Natural killer cell (primary cell): Measurements from ENCODE around the gene BLM. TPM values are rescaled to one million over a fixed set of nuclear protein-coding genes. Genes with fewer than 3 reads are reported as not detected.

Experiments used
- ATAC-seq, 3 donors: fragments of 150-1000 bp in 2 of 3; fragments of 200-7000 bp in 1 of 3; cut with Tn5 transposase; 1 replicate in 1 of 3; 2 replicates in 2 of 3; pipeline ENCODE4 v1.10.0; 2021; ENCODE audit warnings: mild to moderate bottlenecking in 2 of 3, moderate library complexity in 2 of 3
- DNase-seq, 2 donors: peaks; one replicate each; pipeline versions ENCODE4 v3.0.0 to v3.0.0-alpha.2; 2013 to 2021; ENCODE audit warnings: mixed read lengths in 1 of 2
- H3K27ac ChIP-seq: one replicate; pipeline ENCODE4 v1.5.1; 2013; ENCODE audit warnings: mild to moderate bottlenecking, low read length
- H3K27me3 ChIP-seq: one replicate; pipeline ENCODE4 v1.6.1; 2013; ENCODE audit warnings: low read length; ENCODE audit not compliant: control insufficient read depth, insufficient read depth
- H3K36me3 ChIP-seq: one replicate; pipeline ENCODE4 v1.6.1; 2013; ENCODE audit warnings: low read length; ENCODE audit not compliant: control insufficient read depth, insufficient read depth
- H3K4me1 ChIP-seq: one replicate; pipeline ENCODE4 v1.6.1; 2013; ENCODE audit warnings: low read length; ENCODE audit not compliant: control insufficient read depth, insufficient read depth
- H3K4me3 ChIP-seq: one replicate; pipeline ENCODE4 v1.5.1; 2013; ENCODE audit warnings: low read length
- H3K9me3 ChIP-seq: one replicate; pipeline ENCODE4 v1.6.1; 2013; ENCODE audit warnings: low read length; ENCODE audit not compliant: control insufficient read depth, insufficient read depth
- H3K27ac Mint-ChIP-seq, 2 donors: one replicate each; pipeline ENCODE4 v1.8.0; 2022; ENCODE audit warnings: mild to moderate bottlenecking in 2 of 2, mixed read lengths in 2 of 2, moderate library complexity in 1 of 2
- H3K27me3 Mint-ChIP-seq, 2 donors: one replicate each; pipeline ENCODE4 v1.8.0; 2022; ENCODE audit warnings: low read depth in 2 of 2, mixed read lengths in 2 of 2
- H3K36me3 Mint-ChIP-seq: one replicate; pipeline ENCODE4 v1.8.0; 2022; ENCODE audit warnings: mixed read lengths
- H3K4me1 Mint-ChIP-seq, 2 donors: one replicate each; pipeline ENCODE4 v1.8.0; 2022; ENCODE audit warnings: mixed read lengths in 2 of 2
- H3K4me3 Mint-ChIP-seq: one replicate; pipeline ENCODE4 v1.8.0; 2022; ENCODE audit warnings: mild to moderate bottlenecking, moderate library complexity, mixed read lengths
- H3K9me3 Mint-ChIP-seq, 2 donors: one replicate each; pipeline ENCODE4 v1.8.0; 2022; ENCODE audit warnings: mixed read lengths in 2 of 2
- CTCF ChIP-seq: fragments of 200-600 bp; IDR thresholded peaks from one replicate; pipeline ENCODE4 v1.8.0; 2022; ENCODE audit warnings: antibody characterized with exemption
- WGBS: methylation state at CpG from one replicate; pipeline ENCODE4 v1.1.7; 2013; ENCODE audit warnings: missing lambda C conversion rate; ENCODE audit not compliant: insufficient coverage; 5-methylcytosine and 5-hydroxymethylcytosine counted together
- intact Hi-C: fragments of 100-400 bp; cut with micrococcal nuclease; formaldehyde crosslinking; loops from one replicate; pipeline ENCODE4 v1.14.2; 2022
- total RNA-seq, 4 donors: library from RNA; stranded (reverse); fragments of 120-200 nt in 1 of 4; gene quantifications; one replicate each; pipeline versions ENCODE4 v1.2.3 to v1.2.4, GENCODE V29; 2013 to 2022

The BLM gene
- total RNA-seq, 3 donors from 2014 or later (not counting 1 experiment from before 2014, with no cell fraction given): 9.9 to 15.9 (median 14.1) TPM

GRCh38 chr15:90711842-90712241 lies 5.3 kb upstream of the BLM start:
- intact Hi-C loops: no loop called here

GRCh38 chr15:90713081-90713480 lies 4.1 kb upstream of the BLM start:
- Mint-ChIP-seq H3K9me3 (no peaks in the 10 kb centered on the region), H3K4me3 (no peak overlapping the region), H3K36me3 (no peaks in the 10 kb centered on the region), H3K4me1 (peaks cover 25% of the 10 kb centered on the region in 2 donors), H3K27me3 (no peaks in the 10 kb centered on the region), H3K27ac (no peak overlapping the region)
- DNase-seq: no peak
- Histone ChIP-seq H3K27ac (no peak overlapping the region), H3K4me3 (no peak overlapping the region), H3K27me3 (no peaks in the 10 kb centered on the region), H3K4me1 (peaks cover 5% of the 10 kb centered on the region), H3K9me3 (no peaks in the 10 kb centered on the region), H3K36me3 (no peaks in the 10 kb centered on the region)
- WGBS: 85% methylated on average over 1 of the region's 1 CpG
- intact Hi-C loops: no loop called here
- ATAC-seq: no peak
- no peak for TF ChIP-seq CTCF

More at GRCh38 chr15:90711842-90712241, 5.3 kb upstream of the BLM start:
- H3K4me1 ChIP-seq: no peaks in the 10 kb centered on the region
- Mint-ChIP-seq H3K4me1 (peaks cover 12% of the 10 kb centered on the region in 2 donors), H3K9me3 (no peaks in the 10 kb centered on the region), H3K4me3 (no peak overlapping the region), H3K27ac (no peak overlapping the region), H3K36me3 (no peaks in the 10 kb centered on the region), H3K27me3 (no peaks in the 10 kb centered on the region)
- no CpG with 5 or more reads among the region's 2 CpGs for WGBS
- no peaks in the 10 kb centered on the region for H3K36me3 ChIP-seq
- DNase-seq: no peak
- no peaks in the 10 kb centered on the region for H3K9me3 ChIP-seq
- H3K27me3 ChIP-seq: no peaks in the 10 kb centered on the region
- no peak for TF ChIP-seq CTCF
- no peak overlapping the region for H3K4me3 ChIP-seq
- no peak for ATAC-seq
- H3K27ac ChIP-seq: no peak overlapping the region

GRCh38 chr15:90716317-90716975 lies 700 bp upstream of the BLM start:
- H3K27me3 Mint-ChIP-seq: no peaks in the 10 kb centered on the region

More at GRCh38 chr15:90716317-90716975, 700 bp upstream of the BLM start:
- Histone ChIP-seq H3K27me3 (no peaks in the 10 kb centered on the region), H3K27ac (peak overlapping the region; percentile 82), H3K9me3 (no peaks in the 10 kb centered on the region), H3K4me3 (peak overlapping the region; percentile 92), H3K4me1 (peaks cover 5% of the 10 kb centered on the region), H3K36me3 (no peaks in the 10 kb centered on the region)
- DNase-seq (peak in 1 of 2 donors; percentile 9), ATAC-seq (no peak)
- Mint-ChIP-seq H3K36me3 (no peaks in the 10 kb centered on the region), H3K4me3 (peak overlapping the region; percentile 98), H3K27ac (peak overlapping the region; percentile 95 to 97), H3K9me3 (no peaks in the 10 kb centered on the region), H3K4me1 (peaks cover 37 to 39% of the 10 kb centered on the region in 2 donors)
- no peak for TF ChIP-seq CTCF
- intact Hi-C loops: loop anchor here (2.0 kb wide), 2 partner anchors 122 to 218 kb away; partner anchors contain the start of gene UNC45A
- 18% methylated on average over 14 of the region's 14 CpGs for WGBS
